Measurements from ENCODE around the gene OPN1LW. TPM values are rescaled to one million over a fixed set of nuclear protein-coding genes. Genes with fewer than 3 reads are reported as not detected.
A peak's percentile ranks its signal among the peaks of the same experiment; 100 is the strongest.

OPN1LW gene
- total RNA-seq, 1 donor from 2014 or later: not detected

DNA sequence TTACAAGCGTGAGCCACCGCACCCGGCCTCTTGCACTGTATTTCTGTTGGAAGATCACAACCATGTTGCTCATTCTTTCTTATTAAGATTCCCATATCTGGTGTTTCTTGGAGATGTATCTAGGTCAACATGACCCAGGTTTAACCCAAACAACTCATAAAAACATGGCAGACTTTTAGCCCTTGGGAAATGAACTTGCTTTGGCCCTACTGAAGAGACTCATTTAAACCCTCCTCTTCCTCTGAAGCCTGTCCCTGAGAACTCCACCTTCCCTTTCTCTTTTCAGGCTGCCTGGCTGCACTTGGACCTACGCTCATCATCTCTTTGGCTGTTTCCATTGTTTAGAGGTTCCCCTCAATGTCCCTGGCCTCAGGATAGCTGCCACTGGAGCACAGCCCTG lies 22.8 kb upstream of the OPN1LW start:
- no peaks in the 10 kb centered on the region for H3K36me3 Mint-ChIP-seq (ENCODE audit: low read depth)
- no peak for DNase-seq
- intact Hi-C loops (cut with micrococcal nuclease): no loop called here
- H3K9me3 Mint-ChIP-seq: no peaks in the 10 kb centered on the region
- H3K27me3 Mint-ChIP-seq: peaks cover 3% of the 10 kb centered on the region
- H3K4me1 Mint-ChIP-seq: peaks cover 15% of the 10 kb centered on the region
- H3K27ac Mint-ChIP-seq: no peak overlapping the region
- no peak overlapping the region for H3K4me3 Mint-ChIP-seq

DNA sequence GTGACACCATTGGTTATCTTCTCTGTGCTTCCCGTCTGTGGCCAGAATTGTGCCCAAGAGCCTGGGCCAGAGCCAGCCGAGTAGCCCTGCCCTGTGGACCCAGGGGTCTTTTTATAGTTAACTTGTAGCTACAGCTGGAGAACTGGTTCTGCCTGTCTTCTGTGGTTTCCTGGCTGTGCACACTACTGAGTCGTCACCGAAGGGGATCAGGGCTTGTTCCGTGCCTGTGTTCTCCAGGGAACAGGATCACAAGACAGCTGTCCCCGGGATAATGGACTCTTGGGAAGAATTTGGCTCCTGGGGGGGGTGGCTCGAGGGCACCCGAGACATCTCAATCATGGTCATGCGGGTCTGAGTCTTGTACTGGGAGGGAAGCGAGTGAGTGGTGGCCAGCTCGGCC lies 22.1 kb upstream of the OPN1LW start:
- intact Hi-C loops (cut with micrococcal nuclease): loop anchor here (2.0 kb wide), 1 partner anchor 21 kb away; no protein-coding TSS in a partner anchor

GRCh38 chrX:154123241-154124219 lies 20.5 kb upstream of the OPN1LW start:
- intact Hi-C loops (cut with micrococcal nuclease): loop anchor here (2.0 kb wide), 1 partner anchor 23 kb away; no protein-coding TSS in a partner anchor
- DNase-seq: peak; percentile 84
- H3K4me1 Mint-ChIP-seq: peaks cover 15% of the 10 kb centered on the region

More for the DNA sequence above, 22.1 kb upstream of the OPN1LW start:
- Mint-ChIP-seq H3K27me3 (peaks cover 3% of the 10 kb centered on the region), H3K4me3 (no peak overlapping the region), H3K36me3 (ENCODE audit: low read depth) (no peaks in the 10 kb centered on the region), H3K4me1 (peaks cover 15% of the 10 kb centered on the region), H3K9me3 (no peaks in the 10 kb centered on the region), H3K27ac (no peak overlapping the region)
- no peak for DNase-seq

GRCh38 chrX:154125391-154126040 lies 18.5 kb upstream of the OPN1LW start:
- intact Hi-C loops (cut with micrococcal nuclease): no loop called here
- no peak for DNase-seq
- no peaks in the 10 kb centered on the region for H3K9me3 Mint-ChIP-seq
- peaks cover 12% of the 10 kb centered on the region for H3K4me1 Mint-ChIP-seq
- no peak overlapping the region for H3K27ac Mint-ChIP-seq
- H3K36me3 Mint-ChIP-seq (ENCODE audit: low read depth): no peaks in the 10 kb centered on the region
- no peaks in the 10 kb centered on the region for H3K27me3 Mint-ChIP-seq
- H3K4me3 Mint-ChIP-seq: no peak overlapping the region

More at GRCh38 chrX:154123241-154124219, 20.5 kb upstream of the OPN1LW start:
- Mint-ChIP-seq H3K27me3 (no peaks in the 10 kb centered on the region), H3K27ac (no peak overlapping the region), H3K4me3 (peak overlapping the region; percentile 61), H3K36me3 (ENCODE audit: low read depth) (no peaks in the 10 kb centered on the region), H3K9me3 (no peaks in the 10 kb centered on the region)

- Mint-ChIP-seq H3K9me3 (no peaks in the 10 kb centered on the region), H3K27ac (no peak overlapping the region), H3K27me3 (no peaks in the 10 kb centered on the region), H3K4me3 (no peak overlapping the region), H3K36me3 (ENCODE audit: low read depth) (no peaks in the 10 kb centered on the region), H3K4me1 (peaks cover 12% of the 10 kb centered on the region)
- no peak for DNase-seq
- intact Hi-C loops (cut with micrococcal nuclease): no loop called here
Measured at GRCh38 chrX:154126101-154126500, 17.9 kb upstream of the OPN1LW start.

- H3K4me1 Mint-ChIP-seq: peaks cover 11% of the 10 kb centered on the region
- no peaks in the 10 kb centered on the region for H3K9me3 Mint-ChIP-seq
- H3K27ac Mint-ChIP-seq: no peak overlapping the region
- DNase-seq: no peak
- no peaks in the 10 kb centered on the region for H3K36me3 Mint-ChIP-seq (ENCODE audit: low read depth)
- intact Hi-C loops (cut with micrococcal nuclease): no loop called here
- H3K4me3 Mint-ChIP-seq: no peak overlapping the region
- H3K27me3 Mint-ChIP-seq: no peaks in the 10 kb centered on the region
Measured at GRCh38 chrX:154131955-154132354, 12.1 kb upstream of the OPN1LW start.

GRCh38 chrX:154132366-154132765 lies 11.7 kb upstream of the OPN1LW start:
- Mint-ChIP-seq H3K9me3 (no peaks in the 10 kb centered on the region), H3K27me3 (no peaks in the 10 kb centered on the region), H3K27ac (no peak overlapping the region), H3K4me1 (peaks cover 11% of the 10 kb centered on the region), H3K36me3 (ENCODE audit: low read depth) (no peaks in the 10 kb centered on the region), H3K4me3 (no peak overlapping the region)
- DNase-seq: no peak
- intact Hi-C loops (cut with micrococcal nuclease): no loop called here

DNA sequence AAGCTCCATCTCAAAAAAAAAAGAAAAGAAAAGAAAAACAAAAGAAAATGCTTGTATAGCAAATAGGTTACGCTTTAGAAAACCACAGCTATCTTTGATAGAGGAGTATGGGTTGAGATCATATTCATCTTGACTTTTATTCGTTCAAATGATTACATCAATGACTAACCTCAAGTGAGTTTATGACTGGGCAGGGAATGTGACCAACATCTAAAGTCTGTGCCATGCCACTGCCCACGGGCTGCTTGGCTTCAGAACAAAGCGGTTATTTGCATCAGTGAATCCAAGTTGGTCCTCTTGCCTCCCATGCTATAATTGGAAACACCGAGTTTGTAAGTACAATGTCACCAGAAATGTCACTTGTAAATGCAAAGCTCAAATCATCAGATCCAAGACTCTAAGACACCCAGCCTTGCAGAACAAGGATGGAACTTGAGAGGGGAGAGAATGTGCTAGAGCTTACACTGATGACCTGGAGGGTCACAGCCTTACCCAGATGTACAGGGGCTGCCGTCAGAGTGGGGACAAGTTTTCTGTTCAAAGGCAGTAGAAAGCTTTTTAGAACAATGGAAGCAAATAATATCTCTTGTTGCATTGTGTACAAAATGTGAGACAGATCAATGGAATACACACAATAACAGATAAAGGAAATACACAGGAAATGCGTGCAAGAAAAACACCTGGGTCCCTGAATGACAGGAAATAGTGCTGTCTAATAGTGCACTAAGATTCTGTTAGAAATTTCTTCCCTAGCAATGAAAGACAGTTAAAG lies 8.4 kb upstream of the OPN1LW start:
- Mint-ChIP-seq H3K9me3 (no peaks in the 10 kb centered on the region), H3K36me3 (ENCODE audit: low read depth) (no peaks in the 10 kb centered on the region), H3K4me3 (peak overlapping the region; percentile 71), H3K27ac (peak overlapping the region; percentile 87), H3K4me1 (peaks cover 13% of the 10 kb centered on the region), H3K27me3 (no peaks in the 10 kb centered on the region)
- DNase-seq: peak; percentile 58
- intact Hi-C loops (cut with micrococcal nuclease): no loop called here

GRCh38 chrX:154136627-154137161 lies 7.3 kb upstream of the OPN1LW start:
- Mint-ChIP-seq H3K27ac (peak overlapping the region; percentile 87), H3K36me3 (ENCODE audit: low read depth) (no peaks in the 10 kb centered on the region), H3K27me3 (no peaks in the 10 kb centered on the region), H3K9me3 (no peaks in the 10 kb centered on the region), H3K4me3 (peak overlapping the region; percentile 71), H3K4me1 (peaks cover 13% of the 10 kb centered on the region)
- peak; percentile 91 for DNase-seq
- intact Hi-C loops (cut with micrococcal nuclease): no loop called here

GRCh38 chrX:154138857-154139256 lies 5.2 kb upstream of the OPN1LW start:
- H3K4me3 Mint-ChIP-seq: no peak overlapping the region
- H3K27me3 Mint-ChIP-seq: no peaks in the 10 kb centered on the region
- H3K9me3 Mint-ChIP-seq: no peaks in the 10 kb centered on the region
- no peak overlapping the region for H3K27ac Mint-ChIP-seq
- H3K36me3 Mint-ChIP-seq (ENCODE audit: low read depth): no peaks in the 10 kb centered on the region
- DNase-seq: no peak
- intact Hi-C loops (cut with micrococcal nuclease): no loop called here
- H3K4me1 Mint-ChIP-seq: peaks cover 13% of the 10 kb centered on the region

DNA sequence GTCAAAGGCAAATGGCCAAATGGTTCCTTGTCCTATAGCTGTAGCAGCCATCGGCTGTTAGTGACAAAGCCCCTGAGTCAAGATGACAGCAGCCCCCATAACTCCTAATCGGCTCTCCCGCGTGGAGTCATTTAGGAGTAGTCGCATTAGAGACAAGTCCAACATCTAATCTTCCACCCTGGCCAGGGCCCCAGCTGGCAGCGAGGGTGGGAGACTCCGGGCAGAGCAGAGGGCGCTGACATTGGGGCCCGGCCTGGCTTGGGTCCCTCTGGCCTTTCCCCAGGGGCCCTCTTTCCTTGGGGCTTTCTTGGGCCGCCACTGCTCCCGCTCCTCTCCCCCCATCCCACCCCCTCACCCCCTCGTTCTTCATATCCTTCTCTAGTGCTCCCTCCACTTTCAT lies 3.8 kb upstream of the OPN1LW start:
- no peaks in the 10 kb centered on the region for H3K36me3 Mint-ChIP-seq (ENCODE audit: low read depth)
- H3K27me3 Mint-ChIP-seq: no peaks in the 10 kb centered on the region
- DNase-seq: no peak
- no peak overlapping the region for H3K27ac Mint-ChIP-seq
- no peaks in the 10 kb centered on the region for H3K9me3 Mint-ChIP-seq
- intact Hi-C loops (cut with micrococcal nuclease): no loop called here
- H3K4me1 Mint-ChIP-seq: peaks cover 13% of the 10 kb centered on the region
- no peak overlapping the region for H3K4me3 Mint-ChIP-seq

DNA sequence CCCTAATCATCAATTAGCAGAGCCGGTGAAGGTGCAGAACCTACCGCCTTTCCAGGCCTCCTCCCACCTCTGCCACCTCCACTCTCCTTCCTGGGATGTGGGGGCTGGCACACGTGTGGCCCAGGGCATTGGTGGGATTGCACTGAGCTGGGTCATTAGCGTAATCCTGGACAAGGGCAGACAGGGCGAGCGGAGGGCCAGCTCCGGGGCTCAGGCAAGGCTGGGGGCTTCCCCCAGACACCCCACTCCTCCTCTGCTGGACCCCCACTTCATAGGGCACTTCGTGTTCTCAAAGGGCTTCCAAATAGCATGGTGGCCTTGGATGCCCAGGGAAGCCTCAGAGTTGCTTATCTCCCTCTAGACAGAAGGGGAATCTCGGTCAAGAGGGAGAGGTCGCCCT lies 3.3 kb upstream of the OPN1LW start:
- Mint-ChIP-seq H3K27me3 (no peaks in the 10 kb centered on the region), H3K36me3 (ENCODE audit: low read depth) (no peaks in the 10 kb centered on the region), H3K4me1 (peaks cover 10% of the 10 kb centered on the region), H3K27ac (no peak overlapping the region), H3K4me3 (no peak overlapping the region), H3K9me3 (no peaks in the 10 kb centered on the region)
- intact Hi-C loops (cut with micrococcal nuclease): no loop called here
- DNase-seq: no peak

DNA sequence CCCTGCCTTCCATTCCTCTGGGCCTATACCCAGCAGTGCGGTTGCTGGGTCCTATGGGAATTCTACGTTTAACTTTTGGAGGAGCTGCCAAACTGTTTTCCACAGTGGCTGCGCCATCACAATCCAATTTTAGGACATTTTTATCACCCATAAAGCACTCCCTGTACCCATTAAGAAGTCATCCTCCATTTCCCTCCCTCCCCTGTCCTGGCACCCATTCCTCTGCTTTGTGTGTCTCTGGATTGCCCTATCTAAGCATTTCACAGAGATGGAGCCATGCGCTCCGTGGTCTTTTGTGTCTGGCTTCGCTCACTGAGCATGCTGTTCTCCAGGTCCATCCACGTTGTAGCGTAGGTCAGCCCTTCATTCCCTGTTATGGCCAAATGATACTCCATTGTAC lies 1.7 kb upstream of the OPN1LW start:
- H3K4me1 Mint-ChIP-seq: peaks cover 2% of the 10 kb centered on the region
- H3K36me3 Mint-ChIP-seq (ENCODE audit: low read depth): no peaks in the 10 kb centered on the region
- no peaks in the 10 kb centered on the region for H3K27me3 Mint-ChIP-seq
- H3K27ac Mint-ChIP-seq: no peak overlapping the region
- no peak for DNase-seq
- intact Hi-C loops (cut with micrococcal nuclease): no loop called here
- no peaks in the 10 kb centered on the region for H3K9me3 Mint-ChIP-seq
- H3K4me3 Mint-ChIP-seq: no peak overlapping the region
